ENCODE measurements around the gene HIRA. TPM values are rescaled to one million over a fixed set of nuclear protein-coding genes. Genes with fewer than 3 reads are reported as not detected.

HIRA gene
- total and polyA plus RNA-seq, 9 of the 15 experiments (the other 6 are each of a cell fraction or from before 2014, with no cell fraction given): 0.96 to 132 (median 58.4) TPM

- TF ChIP-seq ZNF639 (CRISPR knock-in tag; conservative IDR thresholded peaks at IDR 0.05 in 1 of 2, IDR thresholded peaks at IDR 0.05 in 1 of 2) (no peak), PCBP1 (IDR thresholded peaks at IDR 0.05; ENCODE audit: low read depth, low read length, poor library complexity, severe bottlenecking) (no peak), ARID4B (CRISPR knock-in tag; IDR thresholded peaks at IDR 0.05) (peak; percentile 73; the same call in 1 of the 2 replicates), FOXA3 (CRISPR knock-in tag; conservative IDR thresholded peaks at IDR 0.05 in 1 of 2, IDR thresholded peaks at IDR 0.05 in 1 of 2) (peak in 1 of 2 experiments; percentile 66; a peak in 2 of 4 replicates), ZEB2 (IDR thresholded peaks at IDR 0.05) (no peak), ZNF583 (CRISPR knock-in tag; IDR thresholded peaks at IDR 0.05) (no peak), ADNP (tag; IDR thresholded peaks at IDR 0.05) (no peak), SMAD2 (IDR thresholded peaks at IDR 0.05; ENCODE audit: low read depth, low read length) (no peak), FOS (IDR thresholded peaks at IDR 0.05; ENCODE audit: extremely low read depth, insufficient read length) (no peak), ZNF586 (CRISPR knock-in tag; conservative IDR thresholded peaks at IDR 0.05) (no peak), FOXP1 (CRISPR knock-in tag; IDR thresholded peaks at IDR 0.05) (0 out of 2 replicates have a peak, but pooled peaks have one; percentile 64), MED1 (CRISPR knock-in tag; IDR thresholded peaks at IDR 0.05; ENCODE audit: borderline replicate concordance) (peak; percentile 72; the same call in 1 of the 2 replicates), ZKSCAN1 (IDR thresholded peaks at IDR 0.05; ENCODE audit: low read depth, low read length) (no peak), CLOCK (CRISPR knock-in tag; IDR thresholded peaks at IDR 0.05; ENCODE audit: borderline replicate concordance) (no peak), POLR2AphosphoS5 (IDR thresholded peaks at IDR 0.05; ENCODE audit: control insufficient read depth, insufficient read depth, low read depth, low read length) (peak; percentile 32; the same call in 1 of the 2 replicates), ZNF79 (CRISPR knock-in tag; IDR thresholded peaks at IDR 0.05; ENCODE audit: low read depth) (no peak), RB1 (IDR thresholded peaks at IDR 0.05; ENCODE audit: low read depth) (no peak), THRAP3 (IDR thresholded peaks at IDR 0.05; ENCODE audit: borderline replicate concordance) (no peak), SOX6 (IDR thresholded peaks at IDR 0.05) (no peak)
These were observed 72.6 kb downstream of the HIRA start (continued) for GRCh38 chr22:19358703-19359553.
